Tibial nerve (tissue), 4 donors: ENCODE data around the gene RPP30.

Source experiments
- EP300 ChIP-seq, 2 donors: sonication (generic); formaldehyde crosslinking; IDR thresholded peaks; one replicate each; pipeline ENCODE4 v1.6.1; 2017; ENCODE audit warnings: antibody characterized with exemption in 2 of 2, mild to moderate bottlenecking in 1 of 2
- POLR2A ChIP-seq, 2 donors: fragments of 450-650 bp; IDR thresholded peaks; one replicate each; pipeline ENCODE4 v1.6.1; 2017; ENCODE audit warnings: antibody characterized with exemption in 2 of 2, mild to moderate bottlenecking in 2 of 2, moderate library complexity in 2 of 2
- TF ChIP-seq, protein P1 (sequence below), 5 experiments: fragments of 200-600 bp in 3 of 5; fragments of 450-650 bp in 2 of 5; sonication (generic) in 3 of 5; IDR thresholded peaks; one replicate each; pipeline ENCODE4 v1.5.1; 2016 to 2019; ENCODE audit warnings: antibody characterized with exemption in 5 of 5, mild to moderate bottlenecking in 3 of 5, moderate library complexity in 2 of 5

DNA sequence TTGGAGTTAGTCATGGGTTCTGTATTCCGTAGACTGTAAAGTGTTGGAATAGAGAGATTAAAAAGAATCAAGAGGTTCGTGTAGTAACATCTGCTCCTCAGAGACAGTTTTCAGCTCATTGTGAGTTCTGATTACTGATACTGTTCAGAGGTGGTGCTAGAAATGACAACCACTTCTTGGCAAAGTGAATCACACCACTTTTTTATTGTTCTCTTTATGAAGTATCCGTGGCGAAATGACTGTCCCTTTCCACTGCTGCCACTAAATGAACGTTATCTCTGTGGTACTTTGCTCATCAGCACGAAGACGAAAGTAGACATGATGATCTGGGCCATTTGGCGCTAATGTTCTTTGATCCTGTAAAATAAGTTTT is 860 bp downstream of the RPP30 start:
- TF ChIP-seq, protein P1, sequence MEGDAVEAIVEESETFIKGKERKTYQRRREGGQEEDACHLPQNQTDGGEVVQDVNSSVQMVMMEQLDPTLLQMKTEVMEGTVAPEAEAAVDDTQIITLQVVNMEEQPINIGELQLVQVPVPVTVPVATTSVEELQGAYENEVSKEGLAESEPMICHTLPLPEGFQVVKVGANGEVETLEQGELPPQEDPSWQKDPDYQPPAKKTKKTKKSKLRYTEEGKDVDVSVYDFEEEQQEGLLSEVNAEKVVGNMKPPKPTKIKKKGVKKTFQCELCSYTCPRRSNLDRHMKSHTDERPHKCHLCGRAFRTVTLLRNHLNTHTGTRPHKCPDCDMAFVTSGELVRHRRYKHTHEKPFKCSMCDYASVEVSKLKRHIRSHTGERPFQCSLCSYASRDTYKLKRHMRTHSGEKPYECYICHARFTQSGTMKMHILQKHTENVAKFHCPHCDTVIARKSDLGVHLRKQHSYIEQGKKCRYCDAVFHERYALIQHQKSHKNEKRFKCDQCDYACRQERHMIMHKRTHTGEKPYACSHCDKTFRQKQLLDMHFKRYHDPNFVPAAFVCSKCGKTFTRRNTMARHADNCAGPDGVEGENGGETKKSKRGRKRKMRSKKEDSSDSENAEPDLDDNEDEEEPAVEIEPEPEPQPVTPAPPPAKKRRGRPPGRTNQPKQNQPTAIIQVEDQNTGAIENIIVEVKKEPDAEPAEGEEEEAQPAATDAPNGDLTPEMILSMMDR (IDR thresholded peaks at IDR 0.05), result no peak
- TF ChIP-seq EP300 (IDR thresholded peaks at IDR 0.05) (no peak), POLR2A (IDR thresholded peaks at IDR 0.05) (no peak)
